Gastroesophageal sphincter (tissue), 4 donors: ENCODE results near the gene IQGAP3. TPM values are rescaled to one million over a fixed set of nuclear protein-coding genes. Genes with fewer than 3 reads are reported as not detected.

ENCODE experiments used
- ATAC-seq: fragments of 150-250 bp; one replicate; pipeline ENCODE4 v1.9.1; 2016; ENCODE audit warnings: mild to moderate bottlenecking, moderate library complexity
- H3K27ac ChIP-seq, 4 donors: fragments of 200-600 bp; sonication (generic) in 3 of 4; 1 replicate in 3 of 4; 2 replicates in 1 of 4; pipeline ENCODE4 v1.5.1; 2016 to 2019
- H3K27me3 ChIP-seq: fragments of 200-600 bp; sonication (generic); one replicate; pipeline ENCODE4 v1.5.1; 2019
- H3K36me3 ChIP-seq, 2 donors: fragments of 200-600 bp; sonication (generic); one replicate each; pipeline ENCODE4 v1.5.1; 2019; ENCODE audit warnings: control low read depth in 1 of 2
- H3K4me1 ChIP-seq, 3 donors: fragments of 200-600 bp; sonication (generic); 1 replicate in 2 of 3; 2 replicates in 1 of 3; pipeline ENCODE4 v1.5.1; 2016 to 2019; ENCODE audit warnings: control low read depth in 2 of 3
- H3K4me3 ChIP-seq, 2 donors: fragments of 200-600 bp; sonication (generic); one replicate each; pipeline ENCODE4 v1.5.1; 2019; ENCODE audit warnings: mild to moderate bottlenecking in 1 of 2, moderate library complexity in 1 of 2
- H3K9me3 ChIP-seq, 3 donors: fragments of 200-600 bp; sonication (generic); one replicate each; pipeline ENCODE4 v1.5.1; 2017 to 2019; ENCODE audit warnings: control low read depth in 2 of 3
- EP300 ChIP-seq: sonication (generic); formaldehyde crosslinking; IDR thresholded peaks from one replicate; pipeline ENCODE4 v1.6.1; 2017; ENCODE audit warnings: antibody characterized with exemption, mild to moderate bottlenecking
- POLR2A ChIP-seq, 2 donors: fragments of 450-650 bp; IDR thresholded peaks; one replicate each; pipeline ENCODE4 v1.6.1; 2017; ENCODE audit warnings: antibody characterized with exemption in 2 of 2, mild to moderate bottlenecking in 2 of 2, moderate library complexity in 1 of 2
- POLR2AphosphoS5 ChIP-seq: sonication (generic); formaldehyde crosslinking; IDR thresholded peaks from one replicate; pipeline ENCODE4 v1.6.1; 2017; ENCODE audit warnings: antibody characterized with exemption
- WGBS, 2 donors: methylation state at CpG; one replicate each; pipeline ENCODE4 v1.1.5; 2018; ENCODE audit warnings: low coverage in 1 of 2; 5-methylcytosine and 5-hydroxymethylcytosine counted together
- total RNA-seq, 4 donors: library from RNA; depleted of rRNA; stranded (reverse); fragments of >200 nt; gene quantifications; one replicate each; pipeline ENCODE4 v1.1.0, GENCODE V29; 2016
- TF ChIP-seq, protein P1 (sequence below), 4 experiments: fragments of 200-600 bp in 2 of 4; fragments of 450-650 bp in 2 of 4; sonication (generic) in 1 of 4; IDR thresholded peaks; one replicate each; pipeline ENCODE4 v1.5.1; 2017 to 2019; ENCODE audit warnings: antibody characterized with exemption in 4 of 4, mild to moderate bottlenecking in 2 of 4, moderate library complexity in 2 of 4

Gene IQGAP3
- total RNA-seq, 4 donors from 2014 or later = 0.27 to 0.58 (median 0.42) TPM; not detected in 1

- ATAC-seq = no peak
- Histone ChIP-seq H3K27me3 (no peaks in the 10 kb centered on the region), H3K36me3 (peaks cover 0 to 4% of the 10 kb centered on the region in 2 donors), H3K9me3 (no peaks in the 10 kb centered on the region), H3K4me1 (peaks cover 22 to 81% (median 68%) of the 10 kb centered on the region in 3 donors), H3K27ac (peak overlapping the region; percentile 99 to 100 (median 99)), H3K4me3 (peak overlapping the region; percentile 95 to 98)
- WGBS, 2 donors = 0% methylated on average over 1 to 2 of the region's 5 CpGs
- TF ChIP-seq POLR2AphosphoS5 (no peak), POLR2A (IDR thresholded peaks at IDR 0.05) (no peak), EP300 (no peak)
- TF ChIP-seq, protein P1, sequence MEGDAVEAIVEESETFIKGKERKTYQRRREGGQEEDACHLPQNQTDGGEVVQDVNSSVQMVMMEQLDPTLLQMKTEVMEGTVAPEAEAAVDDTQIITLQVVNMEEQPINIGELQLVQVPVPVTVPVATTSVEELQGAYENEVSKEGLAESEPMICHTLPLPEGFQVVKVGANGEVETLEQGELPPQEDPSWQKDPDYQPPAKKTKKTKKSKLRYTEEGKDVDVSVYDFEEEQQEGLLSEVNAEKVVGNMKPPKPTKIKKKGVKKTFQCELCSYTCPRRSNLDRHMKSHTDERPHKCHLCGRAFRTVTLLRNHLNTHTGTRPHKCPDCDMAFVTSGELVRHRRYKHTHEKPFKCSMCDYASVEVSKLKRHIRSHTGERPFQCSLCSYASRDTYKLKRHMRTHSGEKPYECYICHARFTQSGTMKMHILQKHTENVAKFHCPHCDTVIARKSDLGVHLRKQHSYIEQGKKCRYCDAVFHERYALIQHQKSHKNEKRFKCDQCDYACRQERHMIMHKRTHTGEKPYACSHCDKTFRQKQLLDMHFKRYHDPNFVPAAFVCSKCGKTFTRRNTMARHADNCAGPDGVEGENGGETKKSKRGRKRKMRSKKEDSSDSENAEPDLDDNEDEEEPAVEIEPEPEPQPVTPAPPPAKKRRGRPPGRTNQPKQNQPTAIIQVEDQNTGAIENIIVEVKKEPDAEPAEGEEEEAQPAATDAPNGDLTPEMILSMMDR (IDR thresholded peaks at IDR 0.05) = no peak
These were observed 74.5 kb downstream of the IQGAP3 start for GRCh38 chr1:156497743-156498431.

DNA sequence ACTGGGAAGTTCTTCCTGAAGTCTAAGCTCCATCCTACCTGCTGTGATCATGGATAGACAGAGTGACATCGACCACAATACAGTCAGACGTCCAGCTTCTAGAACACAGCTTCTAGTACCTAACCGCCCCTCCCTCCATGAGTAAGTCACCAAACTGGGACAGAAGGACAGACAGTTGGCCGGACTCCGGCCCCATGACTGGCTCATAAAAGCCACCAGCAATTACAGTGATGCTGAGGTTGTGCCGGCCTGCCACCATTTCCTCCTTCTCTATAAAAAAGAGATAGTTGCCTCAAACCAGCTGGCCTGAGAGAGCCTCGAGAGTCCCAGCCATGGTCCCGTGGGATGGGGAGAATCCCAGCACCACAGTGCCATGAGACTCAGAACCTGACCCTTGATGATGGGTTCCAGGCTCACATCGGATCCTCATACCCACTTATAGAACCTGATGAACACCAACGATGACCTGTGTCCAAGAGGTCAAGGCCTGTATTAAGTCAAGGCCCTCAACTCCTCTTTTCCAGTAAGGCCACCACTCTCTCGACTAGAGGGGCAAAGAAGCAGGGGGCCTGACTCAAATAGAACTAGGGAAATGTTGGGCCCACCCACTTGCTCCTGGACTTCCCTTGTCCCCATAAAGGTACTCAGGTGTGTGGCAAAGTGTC, 75.2 kb downstream of the IQGAP3 start:
- WGBS, 2 donors = 43 to 56% methylated on average over 4 to 6 of the region's 11 CpGs
- Histone ChIP-seq H3K27ac (peak overlapping the region; percentile 29 to 100 (median 87)), H3K4me3 (peak overlapping the region in 1 of 2 donors; percentile 98), H3K27me3 (no peaks in the 10 kb centered on the region), H3K36me3 (peaks cover 0 to 4% of the 10 kb centered on the region in 2 donors), H3K4me1 (peaks cover 18 to 81% (median 68%) of the 10 kb centered on the region in 3 donors), H3K9me3 (no peaks in the 10 kb centered on the region)
- TF ChIP-seq EP300 (no peak), POLR2AphosphoS5 (no peak), POLR2A (IDR thresholded peaks at IDR 0.05) (no peak)
- TF ChIP-seq, protein P1 (IDR thresholded peaks at IDR 0.05) = no peak
- no peak for ATAC-seq

- no peaks in the 10 kb centered on the region for H3K9me3 ChIP-seq
- no peaks in the 10 kb centered on the region for H3K27me3 ChIP-seq
- no peak for TF ChIP-seq EP300
- TF ChIP-seq POLR2A (IDR thresholded peaks at IDR 0.05) = no peak
- TF ChIP-seq, protein P1 (IDR thresholded peaks at IDR 0.05) = no peak
- TF ChIP-seq POLR2AphosphoS5 = no peak
- peaks cover 0 to 4% of the 10 kb centered on the region in 2 donors for H3K36me3 ChIP-seq
- 44 to 60% methylated on average over 3 to 9 of the region's 10 CpGs for WGBS, 2 donors
- H3K4me3 ChIP-seq = peak overlapping the region in 1 of 2 donors; percentile 98
- H3K27ac ChIP-seq = peak overlapping the region in 3 of 4 donors; percentile 75 to 100 (median 99)
- no peak for ATAC-seq
- H3K4me1 ChIP-seq = peaks cover 15 to 81% (median 72%) of the 10 kb centered on the region in 3 donors
These were observed 76.1 kb downstream of the IQGAP3 start for GRCh38 chr1:156496211-156496761.

GRCh38 chr1:156495401-156496140, 76.8 kb downstream of the IQGAP3 start:
- H3K36me3 ChIP-seq = peaks cover 0 to 4% of the 10 kb centered on the region in 2 donors
- peak overlapping the region in 3 of 4 donors; percentile 96 to 100 (median 99) for H3K27ac ChIP-seq
- TF ChIP-seq, protein P1 (IDR thresholded peaks at IDR 0.05) = no peak
- TF ChIP-seq POLR2AphosphoS5 (no peak), POLR2A (IDR thresholded peaks at IDR 0.05) (no peak), EP300 (no peak)
- H3K4me3 ChIP-seq = peak overlapping the region in 1 of 2 donors; percentile 98
- H3K9me3 ChIP-seq = no peaks in the 10 kb centered on the region
- peak; percentile 15 for ATAC-seq
- no peaks in the 10 kb centered on the region for H3K27me3 ChIP-seq
- 0 to 47% methylated on average over 1 to 7 of the region's 9 CpGs for WGBS, 2 donors
- peaks cover 21 to 88% (median 79%) of the 10 kb centered on the region in 3 donors for H3K4me1 ChIP-seq
